ENCODE measurements around the gene MAP3K9. TPM values are rescaled to one million over a fixed set of nuclear protein-coding genes. Genes with fewer than 3 reads are reported as not detected.

MAP3K9 gene
- total and polyA plus RNA-seq, 9 of the 15 experiments (the other 6 are each of a cell fraction or from before 2014, with no cell fraction given) = 0.03 to 0.60 (median 0.36) TPM

- CTCF ChIA-PET (ENCODE audit: low intra/inter-chr PET ratio) = no interaction called here
These were observed 82.5 kb downstream of the MAP3K9 start for GRCh38 chr14:70726651-70727375.

More at GRCh38 chr14:70726651-70727375, 82.5 kb downstream of the MAP3K9 start:
- no peaks in the 10 kb centered on the region for H3K9me3 ChIP-seq (replicated peaks; ENCODE audit: control insufficient read depth, insufficient read depth, low read depth, low read length)
- no TSS peak for BruUV-seq (replicated peaks)
- in situ Hi-C loops (cut with MboI) (no loop called here), intact Hi-C loops (cut with micrococcal nuclease) (no loop called here)
- no peak overlapping the region for H3K9ac ChIP-seq (ENCODE audit: insufficient read depth in 1 of 2, low read depth in 2 of 2, low read length in 2 of 2)
- DNase-seq (ENCODE audit: extremely low read depth in 1 of 4, low spot score in 3 of 4) (no peak), FAIRE-seq (no peak), ATAC-seq (no peak)
- no peaks in the 10 kb centered on the region for H3K79me2 ChIP-seq (ENCODE audit: control insufficient read depth, insufficient read depth, low read length)
- no peaks in the 10 kb centered on the region for H3K36me3 ChIP-seq (ENCODE audit: control insufficient read depth, insufficient read depth, low read length)
- no peak overlapping the region for H2AFZ ChIP-seq (ENCODE audit: low read depth, low read length)
- no peak for TF ChIP-seq CBX2 (IDR thresholded peaks at IDR 0.05; ENCODE audit: insufficient read depth, low read length, poor library complexity, severe bottlenecking)
- TF ChIP-seq, protein P1, sequence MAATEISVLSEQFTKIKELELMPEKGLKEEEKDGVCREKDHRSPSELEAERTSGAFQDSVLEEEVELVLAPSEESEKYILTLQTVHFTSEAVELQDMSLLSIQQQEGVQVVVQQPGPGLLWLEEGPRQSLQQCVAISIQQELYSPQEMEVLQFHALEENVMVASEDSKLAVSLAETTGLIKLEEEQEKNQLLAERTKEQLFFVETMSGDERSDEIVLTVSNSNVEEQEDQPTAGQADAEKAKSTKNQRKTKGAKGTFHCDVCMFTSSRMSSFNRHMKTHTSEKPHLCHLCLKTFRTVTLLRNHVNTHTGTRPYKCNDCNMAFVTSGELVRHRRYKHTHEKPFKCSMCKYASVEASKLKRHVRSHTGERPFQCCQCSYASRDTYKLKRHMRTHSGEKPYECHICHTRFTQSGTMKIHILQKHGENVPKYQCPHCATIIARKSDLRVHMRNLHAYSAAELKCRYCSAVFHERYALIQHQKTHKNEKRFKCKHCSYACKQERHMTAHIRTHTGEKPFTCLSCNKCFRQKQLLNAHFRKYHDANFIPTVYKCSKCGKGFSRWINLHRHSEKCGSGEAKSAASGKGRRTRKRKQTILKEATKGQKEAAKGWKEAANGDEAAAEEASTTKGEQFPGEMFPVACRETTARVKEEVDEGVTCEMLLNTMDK (IDR thresholded peaks at IDR 0.05; ENCODE audit: borderline replicate concordance, insufficient read depth, low read depth, low read length, poor library complexity, severe bottlenecking) = no peak
- TF ChIP-seq ZNF778 (CRISPR knock-in tag; IDR thresholded peaks at IDR 0.05) = no peak
- no peak for TF ChIP-seq WHSC1 (IDR thresholded peaks at IDR 0.05; ENCODE audit: low read length)
- no peak for TF ChIP-seq ZNF398 (CRISPR knock-in tag; IDR thresholded peaks at IDR 0.05)
- TF ChIP-seq, protein P2, sequence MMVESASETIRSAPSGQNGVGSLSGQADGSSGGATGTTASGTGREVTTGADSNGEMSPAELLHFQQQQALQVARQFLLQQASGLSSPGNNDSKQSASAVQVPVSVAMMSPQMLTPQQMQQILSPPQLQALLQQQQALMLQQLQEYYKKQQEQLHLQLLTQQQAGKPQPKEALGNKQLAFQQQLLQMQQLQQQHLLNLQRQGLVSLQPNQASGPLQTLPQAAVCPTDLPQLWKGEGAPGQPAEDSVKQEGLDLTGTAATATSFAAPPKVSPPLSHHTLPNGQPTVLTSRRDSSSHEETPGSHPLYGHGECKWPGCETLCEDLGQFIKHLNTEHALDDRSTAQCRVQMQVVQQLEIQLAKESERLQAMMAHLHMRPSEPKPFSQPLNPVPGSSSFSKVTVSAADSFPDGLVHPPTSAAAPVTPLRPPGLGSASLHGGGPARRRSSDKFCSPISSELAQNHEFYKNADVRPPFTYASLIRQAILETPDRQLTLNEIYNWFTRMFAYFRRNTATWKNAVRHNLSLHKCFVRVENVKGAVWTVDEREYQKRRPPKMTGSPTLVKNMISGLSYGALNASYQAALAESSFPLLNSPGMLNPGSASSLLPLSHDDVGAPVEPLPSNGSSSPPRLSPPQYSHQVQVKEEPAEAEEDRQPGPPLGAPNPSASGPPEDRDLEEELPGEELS (CRISPR knock-in tag; IDR thresholded peaks at IDR 0.05; ENCODE audit: borderline replicate concordance) = no peak
- TF ChIP-seq ZBTB26 (CRISPR knock-in tag; IDR thresholded peaks at IDR 0.05) = no peak
- TF ChIP-seq CBX5 (IDR thresholded peaks at IDR 0.05; ENCODE audit: borderline replicate concordance, low read depth) = no peak
- no peak for TF ChIP-seq NBN (IDR thresholded peaks at IDR 0.05; ENCODE audit: low read depth)
- no peak for TF ChIP-seq TAL1 (IDR thresholded peaks at IDR 0.05)
- TF ChIP-seq ZKSCAN1 (IDR thresholded peaks at IDR 0.05; ENCODE audit: low read depth, low read length) = no peak
- no peak for TF ChIP-seq ATF7 (IDR thresholded peaks at IDR 0.05)
- no peak overlapping the region for H3K27ac ChIP-seq (ENCODE audit: extremely low read depth, low read depth, low read length)
- H3K4me3 ChIP-seq = no peak overlapping the region
- H3K4me1 ChIP-seq (replicated peaks in 1 of 2; ENCODE audit: control insufficient read depth in 2 of 2, insufficient read depth in 2 of 2, low read length in 2 of 2) = no peaks in the 10 kb centered on the region
- H3K9me1 ChIP-seq (ENCODE audit: control insufficient read depth, insufficient read depth, low read length) = no peaks in the 10 kb centered on the region
- peaks cover 0 to 16% of the 10 kb centered on the region in 2 experiments; a peak in 2 of 5 replicates for H3K27me3 ChIP-seq (ENCODE audit: control insufficient read depth in 2 of 2, insufficient read depth in 2 of 2, low read length in 2 of 2)
- H4K20me1 ChIP-seq (replicated peaks; ENCODE audit: control insufficient read depth, insufficient read depth, low read length) = no peaks in the 10 kb centered on the region
- no peak overlapping the region for H3K4me2 ChIP-seq (ENCODE audit: insufficient read depth, low read length)
- 0% methylated on average over 6 of the region's 6 CpGs for WGBS (ENCODE audit: insufficient coverage, low coverage, missing lambda C conversion rate)
- POLR2A ChIA-PET = no interaction called here
